22Rv1 (cell line): ENCODE measurements around the gene ARID1B.

Source experiments
- H3K27ac ChIP-seq: fragments of 450-650 bp; 2 replicates; pipeline ENCODE4 v1.5.1; 2017
- CTCF ChIP-seq: fragments of 450-650 bp; IDR thresholded peaks from 2 replicates; pipeline ENCODE4 v1.5.1; 2017; ENCODE audit warnings: mild to moderate bottlenecking
- ZFX ChIP-seq: fragments of 450-650 bp; IDR thresholded peaks from 2 replicates; pipeline ENCODE4 v1.6.1; 2017; ENCODE audit warnings: antibody characterized with exemption, borderline replicate concordance

Gene ARID1B

GRCh38 chr6:157246771-157247484 is 469.8 kb downstream of the ARID1B start:
- TF ChIP-seq ZFX (no peak), CTCF (no peak)
- H3K27ac ChIP-seq: no peak overlapping the region

GRCh38 chr6:157248264-157248663 is 471.1 kb downstream of the ARID1B start:
- TF ChIP-seq ZFX (no peak), CTCF (no peak)
- H3K27ac ChIP-seq: no peak overlapping the region

GRCh38 chr6:157249826-157250225 is 472.6 kb downstream of the ARID1B start:
- H3K27ac ChIP-seq: no peak overlapping the region

GRCh38 chr6:157251586-157252247 is 474.5 kb downstream of the ARID1B start:
- H3K27ac ChIP-seq: no peak overlapping the region
- TF ChIP-seq ZFX (no peak), CTCF (no peak)

More at GRCh38 chr6:157249826-157250225, 472.6 kb downstream of the ARID1B start:
- TF ChIP-seq CTCF: no peak
- TF ChIP-seq ZFX: no peak

GRCh38 chr6:157253017-157253416 is 475.8 kb downstream of the ARID1B start:
- TF ChIP-seq ZFX (no peak), CTCF (no peak)
- no peak overlapping the region for H3K27ac ChIP-seq

- no peak for TF ChIP-seq ZFX
- no peak for TF ChIP-seq CTCF
Observed at GRCh38 chr6:157253699-157254098, 476.5 kb downstream of the ARID1B start.

GRCh38 chr6:157254538-157254937 is 477.4 kb downstream of the ARID1B start:
- H3K27ac ChIP-seq: no peak overlapping the region
- TF ChIP-seq ZFX (no peak), CTCF (no peak)

More at GRCh38 chr6:157253699-157254098, 476.5 kb downstream of the ARID1B start:
- H3K27ac ChIP-seq: no peak overlapping the region
